NCI-H1694 (cell line): ENCODE measurements around the gene LPCAT1.
"Not testable (repeated sequence)": the region's sequence is repeated elsewhere in the genome, so short reads cannot be mapped to it uniquely, and the experiment has no call there.

Experiments
- DNase-seq: peaks from one replicate; lab custom pipeline; 2025; lab: John Stamatoyannopoulos, UW

LPCAT1 gene

DNA sequence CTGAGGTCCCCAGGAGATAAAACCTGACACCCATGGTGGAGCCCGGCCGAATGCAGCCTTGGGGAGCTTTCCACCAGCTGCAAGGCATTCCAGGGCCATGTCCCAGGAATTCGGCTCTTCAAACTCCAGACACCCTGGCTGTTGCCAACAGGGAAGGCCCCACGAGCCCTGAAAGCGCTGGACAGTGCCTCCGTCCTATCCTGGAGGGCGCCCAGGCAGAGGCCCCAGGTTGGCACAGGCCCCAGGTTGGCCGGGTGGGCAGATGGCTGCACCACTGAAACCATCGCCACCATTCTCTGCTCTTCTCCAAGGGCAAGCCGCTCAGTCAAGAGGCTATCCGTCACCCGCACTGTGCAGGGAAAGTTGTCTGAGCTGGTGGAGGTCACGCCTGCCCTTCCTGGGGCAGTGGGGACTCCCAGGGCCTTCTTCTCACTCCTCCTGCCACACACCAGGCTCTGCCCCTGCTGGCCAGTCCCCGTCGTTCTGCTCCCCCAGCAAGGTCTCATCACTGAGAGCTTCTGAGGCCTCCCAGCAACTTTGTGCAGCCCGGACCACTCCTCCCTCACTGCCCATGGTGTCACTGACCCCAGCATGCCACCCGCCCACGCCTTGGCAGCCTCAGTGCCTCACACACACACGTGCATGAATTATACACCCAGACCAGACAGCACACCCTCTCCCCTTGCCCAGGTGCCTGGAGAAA is 99.7 kb downstream of the LPCAT1 start:
- DNase-seq, result no peak

DNA sequence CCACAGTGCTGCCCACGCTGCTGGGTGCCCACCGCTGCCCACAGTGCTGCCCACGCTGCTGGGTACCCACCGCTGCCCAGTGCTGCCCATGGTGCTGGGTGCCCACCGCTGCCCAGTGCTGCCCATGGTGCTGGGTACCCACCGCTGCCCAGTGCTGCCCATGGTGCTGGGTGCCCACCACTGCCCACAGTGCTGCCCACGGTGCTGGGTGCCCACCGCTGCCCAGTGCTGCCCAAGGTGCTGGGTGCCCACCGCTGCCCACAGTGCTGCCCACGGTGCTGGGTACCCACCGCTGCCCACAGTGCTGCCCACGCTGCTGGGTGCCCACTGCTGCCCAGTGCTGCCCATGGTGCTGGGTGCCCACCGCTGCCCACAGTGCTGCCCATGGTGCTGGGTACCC is 101.2 kb downstream of the LPCAT1 start:
- not testable (repeated sequence) for DNase-seq

DNA sequence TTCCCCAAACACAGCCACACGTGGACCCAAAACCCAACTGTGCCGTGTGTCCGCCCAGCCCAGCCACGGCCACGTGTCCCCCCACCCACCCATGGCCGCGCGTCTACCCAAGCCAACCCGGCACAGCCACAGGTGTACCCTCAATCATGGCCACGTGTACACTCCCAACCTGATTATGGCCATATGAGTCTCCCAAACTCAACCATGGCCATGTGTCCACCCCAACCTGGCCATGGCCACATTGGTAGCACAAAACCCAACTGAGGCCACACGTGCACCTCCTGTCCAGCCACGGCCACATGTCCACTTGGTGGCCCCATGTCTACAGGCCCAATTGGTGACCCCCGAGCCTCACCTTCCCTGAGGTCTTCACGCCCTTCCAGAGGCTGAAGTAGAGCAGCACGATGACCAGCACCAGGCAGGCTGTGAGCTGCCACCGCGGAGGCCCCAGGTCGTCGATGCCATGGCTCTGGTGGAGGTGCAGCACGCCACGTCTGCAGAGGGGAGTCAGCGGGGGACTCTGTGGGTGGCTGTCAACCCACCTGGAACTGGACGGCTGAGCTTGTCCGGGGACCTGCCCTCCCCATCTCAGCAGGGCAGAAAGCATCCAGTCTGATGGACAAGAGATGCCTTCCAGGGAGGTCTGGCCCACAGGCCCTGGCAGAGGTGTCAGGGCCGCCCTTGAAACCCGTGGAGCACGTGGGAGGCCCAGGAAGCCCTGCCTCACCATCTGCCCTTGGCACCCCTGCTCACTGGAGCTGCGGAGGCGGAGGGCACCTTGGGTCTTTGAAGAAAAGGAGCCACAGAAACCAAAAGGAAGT is 102.0 kb downstream of the LPCAT1 start:
- no peak for DNase-seq

DNA sequence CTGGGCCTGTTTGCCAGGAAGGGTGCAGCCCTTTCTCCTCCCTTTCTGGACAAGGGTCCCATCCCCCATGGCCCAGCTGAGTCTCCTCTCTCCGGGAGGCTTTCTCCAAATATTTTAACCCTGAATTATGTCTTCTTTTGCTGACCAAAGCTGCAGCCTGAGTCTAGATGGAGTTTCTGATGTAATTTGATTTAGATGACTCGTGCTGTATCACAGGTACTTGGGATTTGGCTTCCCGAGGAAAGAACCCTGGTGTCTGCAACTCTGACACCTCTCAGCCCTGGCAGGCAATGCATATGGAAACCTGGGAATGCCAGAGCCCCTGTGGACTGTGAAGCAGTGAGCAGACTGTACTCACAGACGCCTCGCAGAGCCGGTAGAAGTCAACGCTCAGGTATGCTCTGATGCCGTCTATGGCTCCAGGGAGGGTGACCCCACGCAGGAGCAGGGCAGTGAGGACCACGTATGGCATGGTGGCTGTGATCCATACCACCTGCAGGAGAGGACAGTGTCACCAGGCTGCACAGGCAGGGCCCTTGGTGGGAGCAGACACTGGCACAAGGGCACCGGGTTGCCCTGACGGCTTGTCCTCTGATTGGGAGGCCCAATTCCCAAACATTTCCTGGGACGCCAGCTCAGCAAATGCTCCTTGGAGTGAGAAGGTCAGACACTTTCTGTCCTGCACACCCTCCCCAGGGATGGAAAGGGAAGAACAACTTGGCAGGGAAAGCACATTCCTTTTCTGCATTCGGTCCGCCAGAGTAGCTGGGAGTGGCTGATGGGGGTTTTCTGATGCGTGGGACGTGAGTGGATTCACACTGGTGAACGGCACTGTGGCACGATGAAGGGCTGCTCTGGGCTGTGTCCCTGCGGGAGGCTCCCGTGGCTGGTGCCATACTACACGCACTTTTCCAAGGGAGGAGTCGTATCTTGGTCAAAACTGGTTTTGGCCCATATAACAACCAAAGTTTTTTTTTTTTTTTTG is 103.3 kb downstream of the LPCAT1 start:
- DNase-seq, result no peak

DNA sequence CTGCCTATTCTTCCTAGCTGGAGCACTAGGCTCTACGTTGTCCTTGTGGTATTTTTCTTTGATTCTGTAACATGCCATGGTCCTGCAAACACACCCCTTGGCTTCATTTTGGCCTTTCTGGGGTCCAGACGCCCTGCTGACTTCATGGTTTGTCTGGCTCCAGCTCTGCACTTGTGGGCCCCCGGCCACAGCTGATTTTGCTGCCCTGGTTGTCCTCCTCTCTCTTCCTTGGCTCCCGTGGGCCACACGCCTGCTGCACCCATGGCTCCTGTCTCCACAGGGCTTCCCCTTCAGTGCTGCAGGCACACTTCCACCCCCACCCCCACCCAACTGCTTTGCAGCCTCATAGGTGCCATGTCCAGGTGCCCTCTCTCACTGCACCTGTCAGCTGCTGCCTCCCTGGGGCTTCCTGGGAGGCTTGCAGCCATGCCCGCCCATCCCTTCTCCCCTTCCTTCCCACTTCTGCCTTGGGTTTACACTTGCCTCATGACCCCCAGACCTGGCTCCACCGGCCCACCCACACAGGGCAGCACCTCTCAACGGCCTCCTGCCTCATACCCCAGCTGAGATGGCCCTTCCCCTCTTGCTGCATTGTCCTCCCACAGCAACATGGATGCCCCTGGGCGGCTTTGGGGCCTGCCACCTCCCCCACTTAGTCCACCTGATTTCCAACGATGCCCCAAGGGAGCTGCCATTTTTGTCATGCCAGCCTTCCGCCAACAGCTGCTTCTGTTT is 104.1 kb downstream of the LPCAT1 start:
- no peak for DNase-seq

DNA sequence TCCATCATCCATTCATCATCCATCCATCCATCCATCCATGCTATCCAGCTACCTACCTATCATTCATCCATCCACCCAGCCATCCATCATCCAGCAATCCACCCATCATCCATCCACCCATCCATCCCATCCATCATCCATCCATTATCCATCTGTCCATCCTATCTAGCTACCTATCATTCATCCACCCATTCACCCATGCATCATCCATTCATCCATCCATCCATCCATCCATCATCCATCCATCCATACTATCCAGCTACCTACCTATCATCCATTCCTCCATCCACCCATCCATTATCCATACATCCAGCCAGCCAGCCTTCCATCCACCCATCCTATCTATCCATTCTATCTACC is 104.9 kb downstream of the LPCAT1 start:
- DNase-seq, result no peak

DNA sequence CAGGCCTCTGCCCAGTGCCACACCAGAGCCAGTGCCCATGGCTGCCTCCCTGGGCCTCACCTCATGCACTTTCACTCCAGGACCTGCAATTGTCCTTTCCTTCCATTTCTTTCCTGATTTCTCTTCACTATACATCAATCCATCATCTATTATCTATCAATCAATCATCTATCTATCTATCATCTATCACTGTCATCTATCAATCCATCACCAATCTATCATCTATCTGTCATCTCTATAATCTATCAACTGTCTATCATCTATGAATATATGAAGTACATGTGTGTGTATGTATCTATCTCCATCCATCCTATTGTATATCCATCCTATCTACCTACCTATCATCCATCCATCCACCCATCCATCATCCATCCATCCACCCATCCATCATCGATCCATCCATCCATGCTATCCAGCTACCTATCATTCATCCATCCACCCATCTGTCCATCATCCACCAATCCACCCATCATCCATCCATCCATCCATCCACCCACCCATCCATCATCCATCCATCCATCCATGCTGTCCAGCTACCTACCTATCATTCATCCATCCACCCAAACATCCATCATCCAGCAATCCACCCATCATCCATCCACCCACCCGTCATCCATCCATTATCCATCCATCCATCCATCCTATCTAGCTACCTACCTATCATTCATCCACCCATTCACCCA is 105.4 kb downstream of the LPCAT1 start:
- no peak for DNase-seq

DNA sequence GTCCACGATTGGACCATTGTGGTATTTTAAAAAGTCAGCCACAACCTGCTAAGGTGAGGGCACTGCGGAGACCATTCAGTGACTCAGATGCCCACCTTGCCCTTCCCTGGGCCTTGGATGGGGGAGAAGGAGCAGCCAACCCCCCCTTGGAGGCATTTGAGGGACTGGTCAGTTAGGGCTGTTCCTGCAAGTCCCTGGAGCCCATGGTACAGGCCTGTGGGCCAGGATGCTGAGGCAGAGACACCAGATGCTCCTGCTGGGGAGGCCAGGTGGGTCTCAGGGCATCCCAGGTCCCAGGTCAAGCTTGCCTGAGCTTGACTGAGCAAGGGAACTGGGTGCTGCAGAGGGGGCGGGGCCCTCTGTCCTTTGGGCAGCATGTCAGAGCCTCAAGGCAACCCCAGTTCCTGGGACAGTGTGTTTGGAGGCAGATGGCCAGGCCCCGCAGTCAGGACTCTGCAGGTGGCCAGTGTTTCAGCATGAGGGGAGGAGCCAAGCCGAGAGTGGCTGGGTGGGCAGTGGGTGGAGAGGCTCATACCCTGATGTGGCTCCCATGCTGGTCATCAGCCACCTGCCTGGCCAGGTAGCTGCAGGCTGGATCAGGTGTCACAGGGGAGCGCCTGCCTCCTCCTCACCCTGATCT is 106.1 kb downstream of the LPCAT1 start:
- no peak for DNase-seq

DNA sequence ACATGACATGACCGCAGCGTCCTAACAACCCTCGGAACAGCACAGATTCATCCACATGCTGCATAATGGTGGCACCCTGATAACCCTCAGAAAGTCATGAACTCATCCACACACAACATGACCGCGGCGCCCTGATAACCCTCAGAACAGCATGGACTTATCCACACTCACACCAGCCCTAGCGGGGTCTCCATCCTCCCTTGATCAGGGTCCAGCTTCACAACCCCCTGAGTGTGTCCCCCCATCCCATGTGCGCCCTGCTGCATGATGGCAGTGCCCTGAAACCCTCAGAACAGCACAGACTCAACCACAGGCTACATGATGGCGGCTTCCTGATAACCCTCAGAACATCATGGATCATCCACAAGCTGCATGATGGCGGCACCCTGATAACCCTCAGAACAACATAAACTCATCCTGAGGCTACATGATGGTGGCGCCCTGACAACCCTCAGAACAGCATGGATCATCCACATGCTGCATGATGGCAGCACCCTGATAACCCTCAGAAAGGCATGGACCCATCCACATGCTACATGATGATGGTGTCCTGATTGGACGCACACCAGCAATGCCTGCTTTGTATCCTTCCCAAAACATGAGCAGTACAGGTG is 106.8 kb downstream of the LPCAT1 start:
- DNase-seq, result no peak

DNA sequence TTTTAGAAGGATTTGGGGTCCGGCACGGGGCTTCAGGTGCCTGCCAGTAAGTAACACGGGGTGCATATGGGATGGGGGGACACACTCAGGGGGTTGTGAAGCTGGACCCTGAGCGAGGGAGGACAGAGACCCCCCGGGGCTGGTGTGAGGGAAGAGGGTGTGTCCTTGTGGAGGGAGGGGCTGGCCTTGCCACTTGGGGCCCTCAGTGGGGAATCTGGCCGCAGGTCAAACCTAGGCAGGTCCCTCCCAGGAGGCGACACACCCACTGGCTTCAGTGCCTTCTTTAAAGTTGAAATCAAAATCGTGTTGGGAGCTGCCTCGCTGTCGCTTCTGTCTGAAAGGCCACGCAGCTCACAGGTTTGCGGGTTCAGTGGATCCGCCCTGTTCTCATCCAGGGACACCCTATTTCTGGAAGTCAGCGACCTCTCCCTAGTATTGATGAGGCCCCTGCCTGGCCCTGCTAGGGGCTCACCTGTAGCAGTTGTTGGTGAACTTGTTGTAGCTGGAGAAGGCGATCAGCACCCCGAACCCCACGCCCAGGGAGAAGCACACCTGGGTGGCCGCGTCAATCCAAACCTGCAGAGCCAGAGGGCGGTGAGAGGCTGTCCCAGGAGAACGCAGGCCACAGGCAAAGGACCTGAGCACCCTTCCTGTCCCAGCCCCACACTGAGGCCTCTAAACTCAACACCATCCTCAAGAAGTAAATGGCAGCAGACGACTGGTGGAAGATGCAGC is 108.0 kb downstream of the LPCAT1 start:
- DNase-seq, result no peak

DNA sequence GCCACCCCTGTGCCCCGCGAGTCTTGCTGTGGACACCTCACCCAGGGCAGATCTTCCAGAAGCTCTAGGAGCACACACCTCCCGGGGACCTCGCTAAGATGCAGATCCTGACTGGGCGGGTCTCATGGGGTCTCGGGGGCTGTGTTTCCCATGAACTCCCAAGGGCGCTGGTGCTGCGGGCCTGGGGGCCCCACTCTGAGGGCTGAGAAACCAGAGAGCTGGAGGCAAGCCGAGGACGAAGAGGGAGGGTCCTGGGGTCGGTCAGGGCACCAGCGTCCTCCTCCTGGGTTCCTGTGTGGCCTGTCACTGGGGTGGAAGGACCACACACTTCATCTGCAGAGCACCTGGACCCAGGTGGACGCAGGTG is 108.7 kb downstream of the LPCAT1 start:
- no peak for DNase-seq

DNA sequence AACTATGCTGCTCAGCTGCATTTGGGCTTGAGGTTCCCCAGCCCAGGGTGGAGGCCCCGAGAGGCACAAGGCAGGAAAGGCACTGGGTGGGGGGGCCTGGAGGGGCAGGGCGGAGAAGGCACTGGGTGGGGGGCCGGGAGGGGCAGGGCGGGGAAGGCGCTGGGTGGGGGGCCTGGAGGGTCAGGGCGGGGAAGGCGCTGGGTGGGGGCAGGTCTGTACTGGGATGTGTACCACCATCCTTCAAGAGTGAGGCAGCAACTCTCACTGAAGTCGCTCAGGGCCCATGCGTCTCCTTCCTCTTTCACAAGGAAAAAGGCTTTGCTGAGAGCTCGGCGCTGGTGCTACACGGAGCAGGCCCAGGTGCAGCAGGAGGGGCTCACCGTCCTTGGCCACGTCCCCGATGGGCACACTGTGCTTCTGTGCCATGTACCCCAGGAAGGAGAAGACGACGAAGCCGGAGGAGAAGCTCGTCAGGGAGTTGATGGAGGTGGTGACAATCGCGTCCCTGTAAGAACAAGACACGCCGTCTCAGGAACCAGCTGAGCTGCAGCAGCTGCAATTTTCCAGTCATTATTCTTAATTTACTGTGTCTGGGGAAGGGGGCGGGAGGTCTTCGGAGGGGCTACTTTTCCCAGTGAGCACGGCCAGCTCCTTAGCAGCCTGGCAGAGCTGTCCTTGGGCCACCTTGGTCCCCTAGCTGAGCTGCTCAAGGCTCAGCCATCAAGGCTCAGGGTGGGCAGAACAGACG is 109.3 kb downstream of the LPCAT1 start:
- DNase-seq, result no peak

DNA sequence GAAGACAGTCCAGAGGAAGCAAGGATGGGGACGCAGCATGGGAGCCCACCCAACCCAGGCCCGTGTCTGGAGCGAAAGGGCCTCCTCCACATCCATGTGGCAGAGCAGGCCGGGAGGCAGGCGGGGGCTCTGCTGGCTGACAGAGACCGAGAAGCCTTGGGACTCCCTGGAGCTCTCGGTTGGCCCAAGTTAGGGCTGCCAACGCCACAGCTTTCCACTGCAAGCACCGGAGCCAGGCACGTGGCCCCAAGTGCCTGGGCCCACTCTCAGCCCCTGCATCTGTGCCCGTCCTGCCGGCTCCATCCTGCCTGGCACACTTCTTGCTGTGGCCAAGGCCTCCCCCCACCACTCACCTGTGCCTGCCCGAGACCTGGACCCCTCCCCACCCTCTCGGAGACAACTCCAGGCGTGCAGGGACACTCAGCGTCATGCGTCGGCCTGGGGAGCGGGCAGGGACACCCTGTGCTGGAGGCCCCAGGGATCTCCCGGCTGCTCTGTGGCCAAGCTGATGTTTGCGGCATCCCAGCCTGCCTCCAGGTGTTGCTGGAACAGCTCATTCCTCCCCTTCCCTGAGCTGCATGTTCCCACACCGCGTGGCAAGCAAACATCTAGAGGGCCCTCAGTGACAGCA is 110.0 kb downstream of the LPCAT1 start:
- DNase-seq, result no peak

DNA sequence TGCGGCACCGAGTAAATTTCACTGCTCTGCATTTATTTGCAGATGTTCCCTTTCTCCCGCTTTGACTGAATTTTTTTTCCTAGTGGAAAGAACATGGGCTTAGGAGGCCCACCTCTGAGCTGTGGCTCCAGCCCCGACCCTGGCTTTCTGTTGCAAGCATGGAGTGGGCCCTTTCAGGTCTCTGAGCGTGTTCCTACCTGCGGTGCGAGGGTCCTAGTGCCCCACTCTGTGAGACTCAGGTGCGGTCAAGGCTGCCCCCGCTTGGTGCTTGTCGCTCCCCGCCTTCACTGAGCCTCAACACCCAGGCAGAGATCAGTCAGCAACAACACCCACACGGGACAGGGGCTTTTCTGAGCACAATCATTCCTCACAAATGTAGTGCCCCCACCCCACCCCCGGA is 110.5 kb downstream of the LPCAT1 start:
- DNase-seq, result no peak

DNA sequence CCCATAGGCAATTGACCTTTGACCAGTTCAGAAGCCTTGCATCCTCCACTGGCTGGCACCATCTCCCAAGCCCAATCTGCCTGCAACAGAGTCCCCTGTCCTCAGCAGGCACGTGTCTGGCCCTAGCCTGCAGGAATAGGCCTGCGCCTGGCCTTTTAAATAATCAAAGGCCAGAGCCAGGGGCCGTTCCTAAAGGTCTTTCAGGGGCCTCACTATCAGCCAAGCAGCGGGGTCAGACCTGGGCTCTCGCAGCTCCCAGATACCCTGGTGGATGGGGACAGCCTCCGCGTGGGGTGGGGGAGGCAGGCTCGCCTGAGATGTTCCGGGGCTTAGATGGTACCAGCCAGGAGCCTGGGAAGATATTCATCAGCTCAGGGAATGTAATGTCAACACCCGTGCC is 111.1 kb downstream of the LPCAT1 start:
- DNase-seq, result no peak

DNA sequence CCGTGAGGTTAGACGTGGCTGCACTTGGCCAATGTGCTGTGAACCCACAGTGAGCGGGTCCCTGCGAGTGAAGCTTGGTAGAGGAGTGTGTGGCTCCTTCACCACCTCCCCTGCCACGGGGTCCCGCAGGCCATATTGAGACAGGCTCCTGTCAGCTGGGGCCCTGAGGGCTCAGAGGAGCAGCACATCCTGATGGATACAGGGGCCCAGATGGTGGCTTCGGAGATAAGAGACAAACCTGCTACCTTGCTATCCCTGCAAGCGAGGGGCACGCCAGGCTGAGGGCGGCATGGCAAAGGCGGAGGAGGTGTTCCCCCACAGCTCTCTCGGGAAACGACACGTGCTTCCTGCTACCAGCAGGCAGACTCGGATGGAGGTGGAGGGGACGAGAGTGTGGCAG is 111.6 kb downstream of the LPCAT1 start:
- DNase-seq, result no peak
